Caco-2 (cell line): ENCODE data around the gene ABCC1. TPM values are rescaled to one million over a fixed set of nuclear protein-coding genes. Genes with fewer than 3 reads are reported as not detected.

Experiments
- BruUV-seq: library from RNA; stranded (reverse); fragments of 400-500 nt; replicated peaks from 2 replicates; lab custom pipeline; 2021; lab: Mats Ljungman, UMichigan
- CTCF ChIA-PET: fragments of 300-600 bp; sonication (Branson Sonifier 250); formaldehyde crosslinking; loops from one replicate; lab custom pipeline; 2022; ENCODE audit warnings: antibody characterized with exemption; lab: Charles Lee
- POLR2A ChIA-PET: fragments of 300-600 bp; sonication (Branson Sonifier 250); formaldehyde crosslinking; loops from one replicate; lab custom pipeline; 2022; ENCODE audit warnings: antibody characterized with exemption; lab: Charles Lee
- DNase-seq, 2 experiments: peaks; one replicate each; pipeline versions ENCODE4 v3.0.0 to v3.0.0-alpha.2; 2020 to 2022
- H3K27me3 ChIP-seq: replicated peaks from 2 replicates; pipeline ENCODE4 v1.6.0; 2011; ENCODE audit warnings: low read length; ENCODE audit not compliant: control insufficient read depth, insufficient read depth
- H3K36me3 ChIP-seq: 2 replicates; pipeline ENCODE4 v1.5.1; 2011; ENCODE audit warnings: low read length; ENCODE audit not compliant: control insufficient read depth, insufficient read depth
- H3K4me1 ChIP-seq: fragments of 250-450 bp; sonication (Bioruptor Pico); 2 replicates; pipeline ENCODE4 v1.5.1; 2020; ENCODE audit warnings: mild to moderate bottlenecking
- H3K4me3 ChIP-seq: 2 replicates; pipeline ENCODE4 v1.5.1; 2011; ENCODE audit warnings: low read depth, mild to moderate bottlenecking, control low read depth, low read length
- H3K9me3 ChIP-seq: fragments of 250-450 bp; sonication (Bioruptor Pico); 2 replicates; pipeline ENCODE4 v1.5.1; 2020; ENCODE audit warnings: mild to moderate bottlenecking, moderate library complexity
- H3K27ac Mint-ChIP-seq: one replicate; pipeline ENCODE4 v1.8.0; 2022; ENCODE audit warnings: mixed read lengths; ENCODE audit not compliant: unreplicated experiment
- H3K27me3 Mint-ChIP-seq: one replicate; pipeline ENCODE4 v1.8.0; 2022; ENCODE audit warnings: mixed read lengths; ENCODE audit not compliant: insufficient read depth, unreplicated experiment
- H3K36me3 Mint-ChIP-seq: one replicate; pipeline ENCODE4 v1.8.0; 2022; ENCODE audit warnings: mild to moderate bottlenecking, mixed read lengths; ENCODE audit not compliant: insufficient read depth, unreplicated experiment
- H3K4me1 Mint-ChIP-seq: one replicate; pipeline ENCODE4 v1.8.0; 2022; ENCODE audit warnings: low read depth, mixed read lengths; ENCODE audit not compliant: unreplicated experiment
- H3K4me3 Mint-ChIP-seq: one replicate; pipeline ENCODE4 v1.8.0; 2022; ENCODE audit warnings: mild to moderate bottlenecking, moderate library complexity, mixed read lengths; ENCODE audit not compliant: unreplicated experiment
- H3K9me3 Mint-ChIP-seq: one replicate; pipeline ENCODE4 v1.8.0; 2022; ENCODE audit warnings: mixed read lengths; ENCODE audit not compliant: unreplicated experiment
- CTCF ChIP-seq, 2 experiments: fragments of 200-600 bp in 1 of 2; IDR thresholded peaks; 1 replicate in 1 of 2; 2 replicates in 1 of 2; pipeline versions ENCODE4 v1.5.1 to v1.8.0; 2011 to 2022; ENCODE audit warnings: antibody characterized with exemption in 1 of 2, control low read depth in 1 of 2, inconsistent platforms in 1 of 2, low read depth in 1 of 2, low read length in 1 of 2, mild to moderate bottlenecking in 1 of 2, moderate library complexity in 1 of 2; ENCODE audit not compliant: insufficient read depth in 1 of 2, severe bottlenecking in 1 of 2, unreplicated experiment in 1 of 2
- intact Hi-C: fragments of 100-400 bp; cut with micrococcal nuclease; formaldehyde crosslinking; loops from one replicate; pipeline ENCODE4 v1.10.0; 2022; ENCODE audit not compliant: unreplicated experiment
- total RNA-seq: library from RNA; stranded (reverse); gene quantifications from 2 replicates; pipeline ENCODE4 v1.2.3, GENCODE V29; 2022

The ABCC1 gene
- total RNA-seq, 1 experiment from 2014 or later = 22.3 TPM

DNA sequence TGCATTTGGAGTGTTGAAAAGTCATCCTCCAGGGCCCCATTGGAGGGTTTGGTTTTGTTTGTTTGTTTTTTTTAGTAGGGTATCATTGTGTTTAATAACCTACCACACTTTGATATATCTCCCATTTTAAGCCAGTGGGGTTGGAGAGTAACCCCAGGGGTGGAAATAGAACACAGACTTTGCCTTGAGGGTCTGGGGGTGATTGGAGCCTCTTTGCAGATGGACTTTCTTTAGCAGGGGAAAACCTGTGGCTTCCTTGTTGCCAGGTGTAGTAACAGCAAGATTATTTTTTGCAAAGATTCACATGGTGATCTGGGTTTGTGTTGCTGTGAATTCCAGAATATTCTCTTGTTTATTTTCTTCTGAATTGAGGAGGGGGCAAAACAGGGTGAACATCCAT, 1.5 kb downstream of the ABCC1 start:
- H3K27me3 Mint-ChIP-seq = no peaks in the 10 kb centered on the region
- DNase-seq = no peak
- no TSS peak for BruUV-seq
- peaks cover 6% of the 10 kb centered on the region; the same call in 1 of the 2 replicates for H3K4me1 ChIP-seq
- H3K9me3 Mint-ChIP-seq = no peaks in the 10 kb centered on the region
- H3K4me3 Mint-ChIP-seq = peak overlapping the region; percentile 82
- H3K36me3 ChIP-seq = no peaks in the 10 kb centered on the region
- peaks cover 12% of the 10 kb centered on the region for H3K4me1 Mint-ChIP-seq
- intact Hi-C loops = no loop called here
- CTCF ChIA-PET = interaction anchor here (1.1 kb wide), 1 partner anchor 62 kb away, joined by 6 read pairs; the partner anchor contains the start of gene CEP20
- POLR2A ChIA-PET = no interaction called here
- no peaks in the 10 kb centered on the region for H3K9me3 ChIP-seq
- H3K27me3 ChIP-seq = no peaks in the 10 kb centered on the region
- no peak for TF ChIP-seq CTCF (IDR thresholded peaks at IDR 0.05; ENCODE audit: insufficient read depth in 1 of 2, low read depth in 1 of 2, low read length in 1 of 2, severe bottlenecking in 1 of 2, unreplicated experiment in 1 of 2)
- H3K36me3 Mint-ChIP-seq = peaks cover 6% of the 10 kb centered on the region
- H3K4me3 ChIP-seq = peak overlapping the region; percentile 72
- peak overlapping the region; percentile 69 for H3K27ac Mint-ChIP-seq

- BruUV-seq = no TSS peak
- peaks cover 6% of the 10 kb centered on the region for H3K36me3 Mint-ChIP-seq
- H3K4me3 ChIP-seq = no peak overlapping the region
- H3K27me3 ChIP-seq = no peaks in the 10 kb centered on the region
- H3K9me3 Mint-ChIP-seq = no peaks in the 10 kb centered on the region
- no peak for TF ChIP-seq CTCF (IDR thresholded peaks at IDR 0.05; ENCODE audit: insufficient read depth in 1 of 2, low read depth in 1 of 2, low read length in 1 of 2, severe bottlenecking in 1 of 2, unreplicated experiment in 1 of 2)
- no peak for DNase-seq
- H3K9me3 ChIP-seq = no peaks in the 10 kb centered on the region
- CTCF ChIA-PET = no interaction called here
- H3K27ac Mint-ChIP-seq = no peak overlapping the region
- H3K4me1 Mint-ChIP-seq = peaks cover 6% of the 10 kb centered on the region
- no peaks in the 10 kb centered on the region for H3K36me3 ChIP-seq
- H3K27me3 Mint-ChIP-seq = no peaks in the 10 kb centered on the region
- POLR2A ChIA-PET = no interaction called here
- H3K4me3 Mint-ChIP-seq = no peak overlapping the region
- H3K4me1 ChIP-seq = peaks cover 6% of the 10 kb centered on the region; the same call in 1 of the 2 replicates
- intact Hi-C loops = no loop called here
Observed at GRCh38 chr16:15951852-15952251, 2.4 kb downstream of the ABCC1 start.

DNA sequence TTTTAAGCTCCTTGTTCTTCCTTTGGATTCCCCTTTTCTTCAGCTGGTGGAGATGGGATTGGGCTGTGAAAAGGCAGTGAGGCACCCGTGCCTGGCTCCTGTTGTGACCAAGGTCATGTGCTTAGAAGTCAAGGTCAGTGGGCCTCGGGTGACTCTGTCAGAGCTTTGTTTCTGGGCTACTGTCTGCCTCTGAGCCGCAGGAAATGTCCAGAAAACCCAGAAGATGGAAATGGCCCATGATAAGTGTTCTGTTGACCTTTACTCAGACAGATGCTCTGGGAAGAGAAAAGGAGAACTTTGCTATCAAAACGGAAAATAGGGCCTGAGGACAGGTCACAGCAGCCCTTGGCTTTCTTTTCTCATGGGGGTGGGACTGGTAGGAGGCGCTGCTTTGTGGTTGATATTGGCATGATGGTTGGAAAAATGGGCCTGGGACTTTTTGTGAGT, 2.9 kb downstream of the ABCC1 start:
- TF ChIP-seq CTCF (IDR thresholded peaks at IDR 0.05; ENCODE audit: insufficient read depth in 1 of 2, low read depth in 1 of 2, low read length in 1 of 2, severe bottlenecking in 1 of 2, unreplicated experiment in 1 of 2) = no peak
- intact Hi-C loops = no loop called here
- BruUV-seq = no TSS peak
- Mint-ChIP-seq H3K27ac (no peak overlapping the region), H3K4me1 (peaks cover 6% of the 10 kb centered on the region), H3K9me3 (no peaks in the 10 kb centered on the region), H3K27me3 (no peaks in the 10 kb centered on the region), H3K4me3 (no peak overlapping the region), H3K36me3 (peaks cover 6% of the 10 kb centered on the region)
- H3K4me1 ChIP-seq = peaks cover 6% of the 10 kb centered on the region; the same call in 1 of the 2 replicates
- no peak overlapping the region for H3K4me3 ChIP-seq
- H3K36me3 ChIP-seq = no peaks in the 10 kb centered on the region
- ChIA-PET POLR2A (no interaction called here), CTCF (no interaction called here)
- no peak for DNase-seq
- no peaks in the 10 kb centered on the region for H3K9me3 ChIP-seq
- no peaks in the 10 kb centered on the region for H3K27me3 ChIP-seq
